Measurements from ENCODE around the gene SLC22A16. TPM values are rescaled to one million over a fixed set of nuclear protein-coding genes. Genes with fewer than 3 reads are reported as not detected.

SLC22A16 gene
- total RNA-seq, 1 donor from 2014 or later = not detected

GRCh38 chr6:110410511-110410910 lies 65.9 kb downstream of the SLC22A16 start:
- Histone ChIP-seq H3K36me3 (ENCODE audit: insufficient read depth, low read length) (no peaks in the 10 kb centered on the region), H3K9ac (ENCODE audit: low read length) (no peak overlapping the region), H3K27me3 (ENCODE audit: insufficient read depth, low read length) (no peaks in the 10 kb centered on the region), H3K4me2 (ENCODE audit: low read length) (no peak overlapping the region), H3K4me3 (ENCODE audit: insufficient read depth, low read depth, low read length) (no peak overlapping the region), H3K4me1 (ENCODE audit: insufficient read depth, low read length) (no peaks in the 10 kb centered on the region), H3K9me3 (ENCODE audit: insufficient read depth, low read depth, low read length) (no peaks in the 10 kb centered on the region), H4K20me1 (ENCODE audit: insufficient read depth, low read length) (no peaks in the 10 kb centered on the region), H3K27ac (ENCODE audit: low read depth, low read length) (no peak overlapping the region), H2AFZ (ENCODE audit: low read depth, low read length) (no peak overlapping the region), H3K79me2 (ENCODE audit: insufficient read depth, low read length) (no peaks in the 10 kb centered on the region)
- Mint-ChIP-seq H3K4me1 (ENCODE audit: low read depth, unreplicated experiment) (no peaks in the 10 kb centered on the region), H3K9me3 (ENCODE audit: unreplicated experiment) (no peaks in the 10 kb centered on the region), H3K27ac (ENCODE audit: unreplicated experiment) (no peak overlapping the region), H3K36me3 (ENCODE audit: low read depth, unreplicated experiment) (peaks cover 2% of the 10 kb centered on the region), H3K4me3 (ENCODE audit: unreplicated experiment) (no peak overlapping the region), H3K27me3 (ENCODE audit: low read depth, unreplicated experiment) (peaks cover 7% of the 10 kb centered on the region)
- FAIRE-seq (no peak), DNase-seq (ENCODE audit: low read depth) (no peak)
- TF ChIP-seq EZH2 (IDR thresholded peaks at IDR 0.05; ENCODE audit: insufficient read depth, low read length) = no peak

- FAIRE-seq (no peak), DNase-seq (ENCODE audit: low read depth) (no peak)
- no peak overlapping the region for H3K4me3 ChIP-seq (ENCODE audit: insufficient read depth, low read depth, low read length)
- Mint-ChIP-seq H3K4me1 (ENCODE audit: low read depth, unreplicated experiment) (no peaks in the 10 kb centered on the region), H3K4me3 (ENCODE audit: unreplicated experiment) (no peak overlapping the region), H3K27ac (ENCODE audit: unreplicated experiment) (no peak overlapping the region), H3K27me3 (ENCODE audit: low read depth, unreplicated experiment) (peaks cover 5% of the 10 kb centered on the region), H3K36me3 (ENCODE audit: low read depth, unreplicated experiment) (no peaks in the 10 kb centered on the region), H3K9me3 (ENCODE audit: unreplicated experiment) (no peaks in the 10 kb centered on the region)
- no peaks in the 10 kb centered on the region for H3K36me3 ChIP-seq (ENCODE audit: insufficient read depth, low read length)
- no peaks in the 10 kb centered on the region for H4K20me1 ChIP-seq (ENCODE audit: insufficient read depth, low read length)
- no peaks in the 10 kb centered on the region for H3K79me2 ChIP-seq (ENCODE audit: insufficient read depth, low read length)
- TF ChIP-seq CTCF (IDR thresholded peaks at IDR 0.05; ENCODE audit: insufficient read depth, low read depth, low read length) (no peak), EZH2 (IDR thresholded peaks at IDR 0.05; ENCODE audit: insufficient read depth, low read length) (no peak)
- H2AFZ ChIP-seq (ENCODE audit: low read depth, low read length) = no peak overlapping the region
- no peaks in the 10 kb centered on the region for H3K9me3 ChIP-seq (ENCODE audit: insufficient read depth, low read depth, low read length)
- no peak overlapping the region for H3K9ac ChIP-seq (ENCODE audit: low read length)
- no peak overlapping the region for H3K27ac ChIP-seq (ENCODE audit: low read depth, low read length)
- no peak overlapping the region for H3K4me2 ChIP-seq (ENCODE audit: low read length)
- H3K4me1 ChIP-seq (ENCODE audit: insufficient read depth, low read length) = no peaks in the 10 kb centered on the region
- H3K27me3 ChIP-seq (ENCODE audit: insufficient read depth, low read length) = no peaks in the 10 kb centered on the region
Observed at GRCh38 chr6:110409794-110410193, 66.6 kb downstream of the SLC22A16 start.

- DNase-seq (ENCODE audit: low read depth) = no peak
- TF ChIP-seq CTCF (IDR thresholded peaks at IDR 0.05; ENCODE audit: insufficient read depth, low read depth, low read length) (no peak), EZH2 (IDR thresholded peaks at IDR 0.05; ENCODE audit: insufficient read depth, low read length) (no peak)
- peaks cover 4% of the 10 kb centered on the region for H3K27me3 Mint-ChIP-seq (ENCODE audit: low read depth, unreplicated experiment)
- no peak overlapping the region for H3K4me3 Mint-ChIP-seq (ENCODE audit: unreplicated experiment)
- Histone ChIP-seq H3K27me3 (ENCODE audit: insufficient read depth, low read length) (no peaks in the 10 kb centered on the region), H3K9me3 (ENCODE audit: insufficient read depth, low read depth, low read length) (no peaks in the 10 kb centered on the region), H3K9ac (ENCODE audit: low read length) (no peak overlapping the region), H4K20me1 (ENCODE audit: insufficient read depth, low read length) (no peaks in the 10 kb centered on the region), H3K27ac (ENCODE audit: low read depth, low read length) (no peak overlapping the region), H3K4me3 (ENCODE audit: insufficient read depth, low read depth, low read length) (no peak overlapping the region), H3K4me1 (ENCODE audit: insufficient read depth, low read length) (no peaks in the 10 kb centered on the region), H2AFZ (ENCODE audit: low read depth, low read length) (no peak overlapping the region), H3K79me2 (ENCODE audit: insufficient read depth, low read length) (no peaks in the 10 kb centered on the region), H3K4me2 (ENCODE audit: low read length) (no peak overlapping the region), H3K36me3 (ENCODE audit: insufficient read depth, low read length) (no peaks in the 10 kb centered on the region)
- no peak for FAIRE-seq
- H3K9me3 Mint-ChIP-seq (ENCODE audit: unreplicated experiment) = no peaks in the 10 kb centered on the region
- H3K27ac Mint-ChIP-seq (ENCODE audit: unreplicated experiment) = no peak overlapping the region
- no peaks in the 10 kb centered on the region for H3K4me1 Mint-ChIP-seq (ENCODE audit: low read depth, unreplicated experiment)
- no peaks in the 10 kb centered on the region for H3K36me3 Mint-ChIP-seq (ENCODE audit: low read depth, unreplicated experiment)
Observed at GRCh38 chr6:110408901-110409300, 67.5 kb downstream of the SLC22A16 start.
